ENCODE data around the gene SNX6. TPM values are rescaled to one million over a fixed set of nuclear protein-coding genes. Genes with fewer than 3 reads are reported as not detected.
"Not testable (repeated sequence)": the region's sequence is repeated elsewhere in the genome, so short reads cannot be mapped to it uniquely, and the experiment has no call there.

SNX6 gene
- total and polyA plus RNA-seq, 12 donors = 16.6 to 205 (median 83.7) TPM

- peak in 3 of 7 donors; percentile 3 to 24 (median 6) for DNase-seq
- Histone ChIP-seq H3K36me3 (replicated peaks in 1 of 2) (no peaks in the 10 kb centered on the region), H3K27me3 (no peaks in the 10 kb centered on the region), H3K9me3 (replicated peaks in 1 of 3) (no peaks in the 10 kb centered on the region), H3K27ac (peak overlapping the region in 1 of 5 donors; percentile 55), H3K4me3 (no peak overlapping the region), H3K4me1 (replicated peaks in 1 of 2) (no peaks in the 10 kb centered on the region)
- intact Hi-C loops (cut with DNase I) = no loop called here
- TF ChIP-seq CTCF (IDR thresholded peaks at IDR 0.05) (no peak), POLR2A (IDR thresholded peaks at IDR 0.05) (no peak)
- WGBS, 4 donors = 73 to 80% (median 77%) methylated on average over 9 of the region's 9 CpGs
Observed at GRCh38 chr14:34554540-34555250, 75.3 kb downstream of the SNX6 start.

- H3K36me3 ChIP-seq (replicated peaks in 1 of 2); intact Hi-C loops (cut with DNase I); H3K27me3 ChIP-seq; DNase-seq; H3K4me3 ChIP-seq; H3K27ac ChIP-seq; H3K4me1 ChIP-seq (replicated peaks in 1 of 2); H3K9me3 ChIP-seq (replicated peaks in 1 of 3): not testable (repeated sequence)
- WGBS, 4 donors = 88 to 93% (median 91%) methylated on average over 19 of the region's 19 CpGs
Observed at GRCh38 chr14:34549276-34549966, 80.5 kb downstream of the SNX6 start.

- H3K27me3 ChIP-seq = no peaks in the 10 kb centered on the region
- no peak for TF ChIP-seq POLR2A (IDR thresholded peaks at IDR 0.05)
- no peak for TF ChIP-seq CTCF (IDR thresholded peaks at IDR 0.05)
- DNase-seq = no peak
- no peak overlapping the region for H3K4me3 ChIP-seq
- no peaks in the 10 kb centered on the region for H3K4me1 ChIP-seq (replicated peaks in 1 of 2)
- H3K9me3 ChIP-seq (replicated peaks in 1 of 3) = no peaks in the 10 kb centered on the region
- intact Hi-C loops (cut with DNase I) = no loop called here
- WGBS, 4 donors = 84 to 95% (median 90%) methylated on average over 14 of the region's 14 CpGs
- H3K27ac ChIP-seq = no peak overlapping the region
- H3K36me3 ChIP-seq (replicated peaks in 1 of 2) = no peaks in the 10 kb centered on the region
Observed at GRCh38 chr14:34548472-34548981, 81.4 kb downstream of the SNX6 start.

GRCh38 chr14:34547136-34547520, 82.8 kb downstream of the SNX6 start:
- H3K27ac ChIP-seq; DNase-seq; H3K27me3 ChIP-seq; H3K4me3 ChIP-seq; intact Hi-C loops (cut with DNase I); H3K36me3 ChIP-seq (replicated peaks in 1 of 2); H3K9me3 ChIP-seq (replicated peaks in 1 of 3); H3K4me1 ChIP-seq (replicated peaks in 1 of 2): not testable (repeated sequence)
- WGBS, 4 donors = no CpG with 5 or more reads among the region's 16 CpGs

- WGBS, 4 donors = no CpG with 5 or more reads among the region's 68 CpGs
- H3K27ac ChIP-seq; H3K4me3 ChIP-seq; DNase-seq; H3K36me3 ChIP-seq (replicated peaks in 1 of 2); H3K27me3 ChIP-seq; H3K4me1 ChIP-seq (replicated peaks in 1 of 2); intact Hi-C loops (cut with DNase I); H3K9me3 ChIP-seq (replicated peaks in 1 of 3): not testable (repeated sequence)
Observed at GRCh38 chr14:34546272-34547135, 83.4 kb downstream of the SNX6 start.

DNA sequence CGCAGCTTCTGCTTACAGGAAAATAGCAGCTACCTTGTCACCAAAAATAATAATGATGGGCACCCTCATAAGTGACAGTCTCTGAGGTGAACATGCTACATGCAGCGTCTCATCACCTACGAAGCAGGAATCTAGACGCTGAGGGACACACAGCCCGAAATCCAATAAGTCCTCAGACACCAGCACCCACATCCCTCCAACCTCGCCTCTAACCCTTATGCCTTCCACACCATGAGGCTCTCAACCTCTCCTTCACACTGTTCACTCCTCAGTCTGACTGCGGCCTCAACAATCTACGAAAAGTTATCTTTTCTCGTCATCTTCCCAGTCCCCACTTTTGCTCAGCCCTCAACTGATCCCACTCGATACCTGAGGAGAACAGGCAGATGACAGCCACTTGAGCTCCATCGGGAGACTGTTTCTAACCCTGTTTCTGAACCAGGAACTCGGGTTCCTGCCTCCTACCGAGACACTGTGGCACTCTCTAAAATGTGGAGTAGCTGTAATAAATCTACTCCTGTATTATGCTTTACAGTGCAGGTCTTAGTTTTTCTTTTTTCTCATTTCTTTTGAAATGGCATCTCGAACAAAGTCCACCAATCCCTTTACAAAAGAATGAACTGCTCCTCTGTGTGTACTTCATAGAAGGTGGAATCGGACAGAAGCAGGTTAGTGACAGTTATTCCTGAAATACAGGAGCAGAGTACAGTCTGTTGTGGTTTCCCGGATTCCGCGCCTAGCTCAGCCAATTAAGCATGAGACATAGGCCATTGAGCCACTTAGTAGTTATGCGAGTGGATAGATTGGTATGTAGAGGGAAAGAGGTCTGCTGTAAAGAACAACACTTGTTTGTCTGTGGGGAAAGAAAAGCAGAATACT, 89.5 kb downstream of the SNX6 start:
- H3K9me3 ChIP-seq (replicated peaks in 1 of 3); H3K27me3 ChIP-seq; intact Hi-C loops (cut with DNase I); DNase-seq: not testable (repeated sequence)
- peak overlapping the region in 3 of 4 donors; percentile 33 to 93 (median 72) for H3K4me3 ChIP-seq
- WGBS, 4 donors = 86 to 89% (median 88%) methylated on average over 13 to 15 of the region's 19 CpGs
- peaks cover 17 to 20% of the 10 kb centered on the region in 2 donors for H3K4me1 ChIP-seq (replicated peaks in 1 of 2)
- peak overlapping the region in 4 of 5 donors; percentile 89 to 93 (median 92) for H3K27ac ChIP-seq
- peaks cover 0 to 12% of the 10 kb centered on the region in 2 donors for H3K36me3 ChIP-seq (replicated peaks in 1 of 2)

Measured in adrenal gland (tissue), 12 donors.